Measurements from ENCODE around the gene TCEAL1. TPM values are rescaled to one million over a fixed set of nuclear protein-coding genes. Genes with fewer than 3 reads are reported as not detected.

TCEAL1 gene
- polyA plus RNA-seq, 1 of the 3 experiments (the other 2 are of a cell fraction): 22.1 TPM

DNA sequence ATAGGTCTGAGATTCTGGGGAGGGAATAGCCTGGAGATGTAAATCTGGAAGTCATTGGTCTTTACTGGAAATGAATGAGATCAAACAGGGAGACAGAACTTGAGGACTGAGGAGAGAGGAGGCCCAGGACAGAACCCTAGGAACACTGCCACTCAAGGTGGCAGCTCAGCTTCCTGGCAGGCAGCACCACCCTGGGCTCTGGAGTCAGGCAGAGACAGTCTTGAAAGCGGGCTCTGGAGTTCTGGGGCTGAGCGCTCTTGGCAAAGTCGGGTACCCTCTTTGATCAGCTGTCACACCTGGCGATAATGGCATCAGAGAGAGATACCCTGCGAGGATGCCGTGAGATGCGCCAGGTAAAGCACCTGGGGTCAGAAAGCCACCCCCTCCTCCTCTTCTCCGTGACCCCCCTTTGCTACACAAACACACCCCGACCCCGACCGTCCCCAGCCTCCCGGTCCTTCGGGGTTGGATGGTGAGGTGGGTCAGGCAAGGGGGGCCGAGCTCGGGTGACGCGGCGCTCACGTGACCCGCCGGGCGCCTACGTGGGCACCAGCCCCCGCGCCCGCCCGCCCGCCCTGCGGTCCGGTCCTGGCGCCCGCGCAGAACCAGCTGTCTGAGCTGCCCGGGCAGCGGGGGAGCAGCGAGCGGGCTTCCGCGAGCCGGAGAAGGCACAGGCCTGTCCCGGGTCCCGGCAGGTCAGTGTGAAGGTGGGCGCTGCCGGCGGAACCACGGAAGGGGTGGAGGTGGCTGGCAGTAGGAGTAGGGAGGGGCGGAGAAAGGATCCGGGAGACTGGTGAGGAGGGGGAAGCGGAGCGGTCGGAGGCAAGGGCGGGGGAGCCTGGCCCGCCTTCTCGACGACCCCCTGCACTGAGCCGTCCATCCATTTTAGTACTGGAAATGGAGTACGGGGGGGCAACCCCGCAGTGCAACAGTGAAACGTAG, 21.1 kb upstream of the TCEAL1 start, which contains the start of gene TCEAL3:
Gene TCEAL3 (plus strand): TSS at position 600 of the 942 bp plus-strand sequence. CDS start 1,102 bp downstream, outside the sequence.
- Histone ChIP-seq H2AFZ (ENCODE audit: low read depth) (peak within 1 kb of the TSS; percentile 57), H3K27me3 (ENCODE audit: insufficient read depth) (no peaks in the 10 kb centered on the region), H3K4me2 (peak within 1 kb of the TSS; percentile 71), H3K9ac (peak within 1 kb of the TSS; percentile 76), H3K79me2 (ENCODE audit: insufficient read depth) (peaks cover 10% of the 10 kb centered on the region; the same call in 1 of the 2 replicates), H3K4me1 (ENCODE audit: control insufficient read depth in 1 of 2, insufficient read depth in 2 of 2, low read depth in 1 of 2, low read length in 1 of 2) (no peaks in the 10 kb centered on the region; a peak in 1 of 4 replicates), H3K36me3 (replicated peaks in 1 of 2; ENCODE audit: control insufficient read depth in 1 of 2, insufficient read depth in 2 of 2, low read length in 1 of 2) (peaks cover 0 to 12% of the 10 kb centered on the region in 2 experiments), H3K9me2 (no peaks in the 10 kb centered on the region), H3F3A (replicated peaks; ENCODE audit: insufficient read depth) (no peaks in the 10 kb centered on the region), H3K27ac (ENCODE audit: low read depth in 2 of 2, low read length in 1 of 2) (peak within 1 kb of the TSS; percentile 48 to 81; a peak in 3 of 4 replicates), H3K9me3 (no peaks in the 10 kb centered on the region), H4K20me1 (ENCODE audit: insufficient read depth) (no peaks in the 10 kb centered on the region), H3K4me3 (ENCODE audit: low read depth in 2 of 2, low read length in 1 of 2) (peak within 1 kb of the TSS; percentile 61 to 66)
- ChIA-PET CTCF (interaction anchor here (1.0 kb wide), 1 partner anchor 22 kb away, joined by 3 read pairs; no protein-coding TSS in a partner anchor), POLR2A (no interaction called here)
- 8% methylated on average over 28 of the region's 59 CpGs for WGBS (ENCODE audit: low lambda C conversion rate)
- no peak for TF ChIP-seq ELF1 (IDR thresholded peaks at IDR 0.05)
- peak; percentile 44; the same call in 1 of the 2 replicates for TF ChIP-seq POLR2AphosphoS5 (IDR thresholded peaks at IDR 0.05; ENCODE audit: low read depth, low read length)
- TF ChIP-seq USF1 (IDR thresholded peaks at IDR 0.05; ENCODE audit: borderline replicate concordance, low read depth): peak; percentile 86
- peak; percentile 81 for DNase-seq

GRCh38 chrX:103608306-103608963, 20.3 kb upstream of the TCEAL1 start:
- DNase-seq: peak; percentile 30
- no peaks in the 10 kb centered on the region for H4K20me1 ChIP-seq (ENCODE audit: insufficient read depth)
- no peaks in the 10 kb centered on the region for H3F3A ChIP-seq (replicated peaks; ENCODE audit: insufficient read depth)
- whole genome bisulfite sequencing (ENCODE audit: low lambda C conversion rate): 21% methylated on average over 20 of the region's 21 CpGs
- H3K36me3 ChIP-seq (replicated peaks in 1 of 2; ENCODE audit: control insufficient read depth in 1 of 2, insufficient read depth in 2 of 2, low read length in 1 of 2): peaks cover 0 to 12% of the 10 kb centered on the region in 2 experiments
- ChIA-PET POLR2A (no interaction called here), CTCF (interaction anchor here (1.0 kb wide), 1 partner anchor 21 kb away, joined by 3 read pairs; no protein-coding TSS in a partner anchor)
- TF ChIP-seq RCOR1 (IDR thresholded peaks at IDR 0.05; ENCODE audit: low read length) (no peak), YY1 (IDR thresholded peaks at IDR 0.05; ENCODE audit: low read depth) (peak; percentile 36; the same call in 1 of the 2 replicates)
- H3K9me2 ChIP-seq: no peaks in the 10 kb centered on the region
- peak overlapping the region; percentile 71 for H3K4me2 ChIP-seq
- no peaks in the 10 kb centered on the region; a peak in 1 of 4 replicates for H3K4me1 ChIP-seq (ENCODE audit: control insufficient read depth in 1 of 2, insufficient read depth in 2 of 2, low read depth in 1 of 2, low read length in 1 of 2)
- H3K4me3 ChIP-seq (ENCODE audit: low read depth in 2 of 2, low read length in 1 of 2): peak overlapping the region; percentile 61 to 66
- peak overlapping the region; percentile 48 to 81; a peak in 2 of 4 replicates for H3K27ac ChIP-seq (ENCODE audit: low read depth in 2 of 2, low read length in 1 of 2)
- peaks cover 10% of the 10 kb centered on the region; the same call in 1 of the 2 replicates for H3K79me2 ChIP-seq (ENCODE audit: insufficient read depth)
- no peaks in the 10 kb centered on the region for H3K27me3 ChIP-seq (ENCODE audit: insufficient read depth)
- H2AFZ ChIP-seq (ENCODE audit: low read depth): 0 out of 2 replicates have a peak overlapping the region, but pooled peaks have one; percentile 57
- peak overlapping the region; percentile 76 for H3K9ac ChIP-seq
- H3K9me3 ChIP-seq: no peaks in the 10 kb centered on the region

DNA sequence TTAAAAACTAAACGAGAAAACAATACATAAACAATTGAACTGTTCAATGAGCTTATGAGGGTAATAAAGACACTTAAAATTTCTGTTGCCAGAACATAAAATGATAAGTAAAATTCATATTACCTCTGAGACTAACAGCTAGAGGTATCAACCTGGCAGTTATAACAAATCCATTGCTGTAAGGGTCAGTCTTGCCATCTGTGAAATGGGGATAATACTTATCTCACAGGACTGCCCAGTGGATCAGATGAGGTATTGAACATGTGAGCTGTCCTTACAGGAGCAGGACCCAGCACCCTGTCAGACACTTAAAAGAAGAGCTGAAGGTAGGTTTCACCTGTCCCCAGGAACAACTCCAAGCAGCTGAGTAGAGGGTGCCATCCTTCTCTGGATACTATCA, 18.5 kb upstream of the TCEAL1 start:
- H3K36me3 ChIP-seq (replicated peaks in 1 of 2; ENCODE audit: control insufficient read depth in 1 of 2, insufficient read depth in 2 of 2, low read length in 1 of 2): peaks cover 0 to 12% of the 10 kb centered on the region in 2 experiments
- H3K27me3 ChIP-seq (ENCODE audit: insufficient read depth): no peaks in the 10 kb centered on the region
- ChIA-PET CTCF (interaction anchor here (0.6 kb wide), 1 partner anchor 9 kb away, joined by 3 read pairs; no protein-coding TSS in a partner anchor), POLR2A (no interaction called here)
- no peaks in the 10 kb centered on the region; a peak in 1 of 4 replicates for H3K4me1 ChIP-seq (ENCODE audit: control insufficient read depth in 1 of 2, insufficient read depth in 2 of 2, low read depth in 1 of 2, low read length in 1 of 2)
- no peaks in the 10 kb centered on the region for H3K9me3 ChIP-seq
- no peak overlapping the region for H3K27ac ChIP-seq (ENCODE audit: low read depth in 2 of 2, low read length in 1 of 2)
- H3K4me2 ChIP-seq: no peak overlapping the region
- DNase-seq: no peak
- 54% methylated on average over 1 of the region's 1 CpG for WGBS (ENCODE audit: low lambda C conversion rate)
- H2AFZ ChIP-seq (ENCODE audit: low read depth): no peak overlapping the region
- no peak for TF ChIP-seq YY1 (IDR thresholded peaks at IDR 0.05; ENCODE audit: low read depth)
- TF ChIP-seq PBX3 (IDR thresholded peaks at IDR 0.05): no peak
- no peak for TF ChIP-seq POLR2AphosphoS5 (IDR thresholded peaks at IDR 0.05; ENCODE audit: low read depth, low read length)
- TF ChIP-seq CTCF (IDR thresholded peaks at IDR 0.05): no peak
- no peak for TF ChIP-seq USF1 (IDR thresholded peaks at IDR 0.05; ENCODE audit: borderline replicate concordance, low read depth)
- H3K9me2 ChIP-seq: no peaks in the 10 kb centered on the region
- peaks cover 10% of the 10 kb centered on the region; the same call in 1 of the 2 replicates for H3K79me2 ChIP-seq (ENCODE audit: insufficient read depth)
- H3K9ac ChIP-seq: no peak overlapping the region
- H4K20me1 ChIP-seq (ENCODE audit: insufficient read depth): no peaks in the 10 kb centered on the region
- H3K4me3 ChIP-seq (ENCODE audit: low read depth in 2 of 2, low read length in 1 of 2): no peak overlapping the region
- no peaks in the 10 kb centered on the region for H3F3A ChIP-seq (replicated peaks; ENCODE audit: insufficient read depth)
